GM12892 (cell line): ENCODE data around the gene RBP5.

Source experiments
- POLR2A ChIP-seq: IDR thresholded peaks from 2 replicates; pipeline ENCODE4 v1.6.1; 2011; ENCODE audit warnings: low read depth, low read length, control low read depth
- POLR2AphosphoS5 ChIP-seq: IDR thresholded peaks from 2 replicates; pipeline ENCODE4 v1.6.1; 2011; ENCODE audit warnings: low read depth, low read length, control low read depth
- TAF1 ChIP-seq: IDR thresholded peaks from 2 replicates; pipeline ENCODE4 v1.6.1; 2011; ENCODE audit warnings: low read depth, mild to moderate bottlenecking, control low read depth, low read length, borderline replicate concordance

DNA sequence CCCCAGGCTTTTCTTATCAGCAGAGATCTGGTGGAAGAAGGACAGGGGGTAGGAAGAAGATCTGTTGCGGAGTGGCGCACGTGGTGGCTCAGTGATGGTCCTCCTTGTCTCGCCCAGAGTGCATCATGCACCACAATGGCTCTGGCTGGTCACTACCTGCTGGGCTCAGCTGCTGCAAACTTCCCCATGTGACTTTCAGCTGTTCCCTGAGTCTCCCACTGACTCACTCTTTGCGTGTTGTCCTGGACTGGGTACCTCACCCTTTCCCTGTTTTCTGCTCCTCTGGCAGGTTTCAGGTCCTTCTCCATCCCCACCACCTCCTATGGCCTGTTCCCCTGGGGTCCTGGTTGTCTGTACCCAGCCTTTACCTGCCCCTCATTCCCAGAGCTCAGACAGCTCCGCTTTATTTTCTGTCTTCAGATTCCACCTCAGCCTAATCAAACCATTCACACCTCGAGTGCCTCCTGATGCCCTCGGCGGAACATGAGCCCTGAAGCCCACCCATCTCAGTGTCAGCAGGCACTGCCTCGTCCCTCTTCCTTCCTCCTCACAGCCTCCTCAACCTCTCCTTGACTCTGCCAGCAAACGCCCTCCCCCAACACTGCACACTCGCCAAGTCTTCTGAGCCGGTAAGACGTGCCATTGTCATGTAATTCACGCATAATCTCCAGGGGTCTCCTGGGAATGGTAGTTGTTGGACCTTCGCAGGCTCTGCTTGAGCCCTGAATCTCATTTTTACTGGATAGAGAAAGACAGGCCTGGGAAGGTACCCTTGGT is 38.3 kb downstream of the RBP5 start:
- TF ChIP-seq POLR2A (no peak), POLR2AphosphoS5 (no peak), TAF1 (no peak)
